ENCODE measurements around the gene PRKCE. TPM values are rescaled to one million over a fixed set of nuclear protein-coding genes. Genes with fewer than 3 reads are reported as not detected.

The PRKCE gene
- total RNA-seq, 1 experiment from 2014 or later = 1.3 TPM

- H3K56ac ChIP-seq (ENCODE audit: insufficient read length, low read depth, low read length) = no peak overlapping the region
- H3K9me3 ChIP-seq (ENCODE audit: control insufficient read depth, low read depth, low read length) = no peaks in the 10 kb centered on the region
- no peak for DNase-seq
- no peak overlapping the region for H2BK15ac ChIP-seq (ENCODE audit: low read depth, low read length)
- H2BK5ac ChIP-seq (ENCODE audit: insufficient read length, low read length) = no peak overlapping the region
- H3K4me1 ChIP-seq (ENCODE audit: insufficient read depth, low read length) = no peaks in the 10 kb centered on the region
- H2AK5ac ChIP-seq (ENCODE audit: insufficient read length, low read length) = no peak overlapping the region
- WGBS (ENCODE audit: extremely low coverage, insufficient read length, low lambda C conversion rate) = no CpG with 5 or more reads among the region's 4 CpGs
- H3K9ac ChIP-seq (ENCODE audit: extremely low read depth, insufficient read length, low read length) = no peak overlapping the region
- no peak overlapping the region; a peak in 1 of 7 replicates for H3K27ac Mint-ChIP-seq
- no peaks in the 10 kb centered on the region for H3K27me3 ChIP-seq (ENCODE audit: insufficient read depth, low read length)
- no peak overlapping the region for H4K5ac ChIP-seq (ENCODE audit: insufficient read length, low read depth, low read length)
- no peaks in the 10 kb centered on the region for H3K79me2 ChIP-seq (ENCODE audit: insufficient read depth, low read length)
- H3K27me3 Mint-ChIP-seq (ENCODE audit: low read depth) = no peaks in the 10 kb centered on the region; the same call in 1 of the 2 replicates
- no peak overlapping the region for H4K8ac ChIP-seq (replicated peaks; ENCODE audit: insufficient read length, low read depth, low read length)
- H3K23me2 ChIP-seq (ENCODE audit: insufficient read length, low read depth, low read length, poor library complexity, severe bottlenecking) = no peaks in the 10 kb centered on the region
- H2AFZ ChIP-seq (ENCODE audit: low read length) = no peak overlapping the region
- H3K79me1 ChIP-seq (ENCODE audit: insufficient read depth, low read depth, low read length, poor library complexity, severe bottlenecking) = no peaks in the 10 kb centered on the region
- H4K91ac ChIP-seq (ENCODE audit: insufficient read length, low read depth, low read length) = no peak overlapping the region
- no peak overlapping the region for H3K18ac ChIP-seq (ENCODE audit: insufficient read length, low read depth, low read length)
- H3K27ac ChIP-seq (ENCODE audit: insufficient read length, low read depth, low read length) = no peak overlapping the region
- H2BK120ac ChIP-seq (ENCODE audit: low read depth, low read length, poor library complexity, severe bottlenecking) = no peak overlapping the region
- H2BK20ac ChIP-seq (ENCODE audit: low read depth, low read length, poor library complexity, severe bottlenecking) = no peak overlapping the region
- no peaks in the 10 kb centered on the region for H3K36me3 Mint-ChIP-seq (ENCODE audit: insufficient read depth in 1 of 3, low read depth in 3 of 3)
- no peak overlapping the region for H3K23ac ChIP-seq (ENCODE audit: insufficient read length, low read depth, low read length)
- H2BK12ac ChIP-seq (ENCODE audit: insufficient read length, low read depth, low read length) = no peak overlapping the region
- H3K4me1 Mint-ChIP-seq = peaks cover 20 to 22% of the 10 kb centered on the region in 2 experiments
- TF ChIP-seq CTCF (conservative IDR thresholded peaks at IDR 0.05) = no peak
- H3K9me3 Mint-ChIP-seq = no peaks in the 10 kb centered on the region; a peak in 1 of 5 replicates
- H3T11ph ChIP-seq (ENCODE audit: low read length) = no peak overlapping the region
- no peak overlapping the region for H3K4me2 ChIP-seq (ENCODE audit: insufficient read depth, insufficient read length, low read length)
- no peak overlapping the region for H3K4ac ChIP-seq (ENCODE audit: low read depth, low read length)
- no peak overlapping the region for H3K4me3 Mint-ChIP-seq
- H4K20me1 ChIP-seq (ENCODE audit: control insufficient read depth, insufficient read depth, insufficient read length) = no peaks in the 10 kb centered on the region
- H3K14ac ChIP-seq (ENCODE audit: insufficient read depth, low read length) = no peak overlapping the region
Observed at GRCh38 chr2:45864121-45864520, 212.6 kb downstream of the PRKCE start.
